Lung (tissue), 12 donors: ENCODE results near the gene COL5A2. TPM values are rescaled to one million over a fixed set of nuclear protein-coding genes. Genes with fewer than 3 reads are reported as not detected.

Experiments used
- ATAC-seq: fragments of 200-7000 bp; cut with Tn5 transposase; one replicate; pipeline ENCODE4 v1.9.1; 2020; ENCODE audit warnings: moderate number of reproducible peaks; ENCODE audit not compliant: insufficient read depth, low FRiP score
- DNase-seq, 3 donors: peaks; one replicate each; pipeline ENCODE4 v3.0.0-alpha.2; 2013 to 2017
- H3K27ac ChIP-seq, 2 donors: one replicate each; pipeline ENCODE4 v1.5.1; 2013; ENCODE audit warnings: mild to moderate bottlenecking in 2 of 2, moderate library complexity in 2 of 2, control low read depth in 1 of 2, inconsistent platforms in 1 of 2, low read depth in 1 of 2, low read length in 1 of 2
- H3K27me3 ChIP-seq, 3 donors: one replicate each; pipeline ENCODE4 v1.5.1; 2013; ENCODE audit warnings: low read length in 2 of 3; ENCODE audit not compliant: control insufficient read depth in 3 of 3, insufficient read depth in 3 of 3
- H3K36me3 ChIP-seq, 4 donors: one replicate each; pipeline ENCODE4 v1.5.1; 2013; ENCODE audit warnings: low read length in 4 of 4, mild to moderate bottlenecking in 1 of 4, moderate library complexity in 1 of 4; ENCODE audit not compliant: control insufficient read depth in 4 of 4, insufficient read depth in 4 of 4
- H3K4me1 ChIP-seq, 5 donors: one replicate each; pipeline ENCODE4 v1.5.1; 2013; ENCODE audit warnings: low read length in 5 of 5, mild to moderate bottlenecking in 2 of 5, moderate library complexity in 1 of 5; ENCODE audit not compliant: control insufficient read depth in 5 of 5, insufficient read depth in 5 of 5
- H3K4me3 ChIP-seq: one replicate; pipeline ENCODE4 v1.5.1; 2013; ENCODE audit warnings: mild to moderate bottlenecking, control low read depth, moderate library complexity
- H3K9ac ChIP-seq, 2 donors: one replicate each; pipeline ENCODE4 v1.5.1; 2013; ENCODE audit warnings: low read length in 2 of 2, control low read depth in 1 of 2; ENCODE audit not compliant: insufficient read depth in 1 of 2
- H3K9me3 ChIP-seq, 4 donors: one replicate each; pipeline ENCODE4 v1.5.1; 2013; ENCODE audit warnings: low read length in 3 of 4, mild to moderate bottlenecking in 1 of 4, moderate library complexity in 1 of 4; ENCODE audit not compliant: control insufficient read depth in 4 of 4, insufficient read depth in 3 of 4
- CTCF ChIP-seq: IDR thresholded peaks from 2 replicates; pipeline ENCODE4 v1.5.1; 2012; ENCODE audit warnings: mild to moderate bottlenecking; ENCODE audit errors: control extremely low read depth, extremely low read depth
- WGBS, 2 donors: extraction: QIAGEN DNeasy Blood & Tissue Kit; methylation state at CpG; one replicate each; pipeline ENCODE4 v1.1.7; 2013; 5-methylcytosine and 5-hydroxymethylcytosine counted together
- polyA plus RNA-seq, 2 donors: library from polyadenylated mRNA; stranded (reverse); fragments of 200-250 nt; gene quantifications; one replicate each; pipeline ENCODE4 v1.2.1, GENCODE V29; 2013
- total RNA-seq, 2 donors: library from RNA; depleted of rRNA in 1 of 2; stranded (reverse); fragments of >200 nt in 1 of 2; gene quantifications; one replicate each; pipeline ENCODE4 v1.2.1, GENCODE V29; 2014 to 2021
- donor health status: control.
- donor health status: control.
- donor health status: Bipolar disorder and iron deficiency.
- donor health status: healthy.
- donor health status: DM: yes; HTN: yes; CAD: no.

COL5A2 gene
- total and polyA plus RNA-seq, 4 donors: 9.9 to 209 (median 48.8) TPM

DNA sequence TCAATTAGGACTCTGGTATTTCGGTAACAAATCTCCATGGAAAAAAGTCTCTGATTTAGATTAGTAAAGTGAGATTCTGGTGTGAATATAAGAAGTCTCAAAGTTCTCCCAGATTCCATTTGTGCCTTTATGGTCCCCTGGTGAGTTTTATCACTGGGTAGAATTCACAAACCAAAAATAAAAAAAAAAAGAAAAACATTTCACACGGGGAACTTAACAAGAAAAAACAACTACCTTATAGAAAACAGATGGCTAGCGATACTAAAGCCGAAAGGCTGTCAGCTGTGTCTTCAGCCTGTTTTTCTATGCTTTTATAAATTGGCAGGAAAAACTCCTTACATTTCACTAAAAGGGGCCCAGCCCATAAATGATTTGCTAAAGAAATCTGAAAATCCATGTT lies 50.6 kb downstream of the COL5A2 start:
- no peak overlapping the region for H3K9ac ChIP-seq
- no peak overlapping the region for H3K4me3 ChIP-seq
- H3K36me3 ChIP-seq: no peaks in the 10 kb centered on the region
- peaks cover 0 to 4% (median 0%) of the 10 kb centered on the region in 5 donors for H3K4me1 ChIP-seq
- ATAC-seq (no peak), DNase-seq (peak in 2 of 3 donors; percentile 25 to 55)
- 75 to 80% methylated on average over 4 of the region's 4 CpGs for WGBS, 2 donors
- no peak overlapping the region for H3K27ac ChIP-seq
- no peak for TF ChIP-seq CTCF
- H3K27me3 ChIP-seq: no peaks in the 10 kb centered on the region
- H3K9me3 ChIP-seq: no peaks in the 10 kb centered on the region

DNA sequence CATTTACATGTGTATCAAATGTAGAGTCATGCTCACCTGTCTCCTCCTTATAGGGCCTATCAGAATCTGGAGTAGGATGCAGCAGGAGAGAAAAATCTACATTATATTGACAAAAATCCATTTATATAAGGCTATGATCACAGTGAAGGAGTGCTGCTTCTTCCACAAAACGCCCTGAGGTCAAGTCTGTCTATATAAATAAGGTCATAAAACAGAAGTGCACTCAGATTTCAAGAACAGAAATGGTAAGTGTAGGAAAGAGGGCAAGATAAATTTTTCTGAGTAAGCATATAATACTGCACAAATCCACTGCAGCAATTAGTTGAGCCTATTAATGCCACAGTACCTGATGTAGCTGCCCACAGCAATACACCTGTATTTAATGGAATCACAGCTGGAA lies 51.8 kb downstream of the COL5A2 start:
- H3K9me3 ChIP-seq: no peaks in the 10 kb centered on the region
- no peak for ATAC-seq
- no peak for DNase-seq
- H3K27me3 ChIP-seq: no peaks in the 10 kb centered on the region
- no peak overlapping the region for H3K9ac ChIP-seq
- H3K4me1 ChIP-seq: peaks cover 0 to 4% (median 0%) of the 10 kb centered on the region in 5 donors
- H3K4me3 ChIP-seq: no peak overlapping the region
- TF ChIP-seq CTCF: no peak
- H3K27ac ChIP-seq: no peak overlapping the region
- no peaks in the 10 kb centered on the region for H3K36me3 ChIP-seq
- WGBS, 2 donors: 57 to 68% methylated on average over 1 of the region's 1 CpG

DNA sequence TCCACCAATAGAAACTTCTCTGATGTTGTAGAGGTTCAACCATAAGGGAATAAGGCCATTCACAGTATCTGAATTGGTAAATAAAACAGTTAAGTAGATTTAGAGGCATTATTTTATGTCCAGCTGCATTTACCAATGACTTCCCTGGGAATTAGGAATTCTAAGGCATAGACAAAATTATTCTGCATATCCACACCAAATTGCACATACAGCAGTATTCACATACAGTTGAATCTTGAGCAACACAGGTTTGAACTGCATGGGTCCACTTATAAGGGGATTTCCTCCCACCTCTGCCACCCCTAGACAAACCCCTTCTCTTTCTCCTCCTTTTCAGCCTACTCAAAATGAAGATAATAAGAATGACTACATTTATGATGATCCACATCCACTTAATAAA lies 54.4 kb downstream of the COL5A2 start:
- no peak for TF ChIP-seq CTCF
- Histone ChIP-seq H3K4me3 (no peak overlapping the region), H3K36me3 (no peaks in the 10 kb centered on the region), H3K27ac (no peak overlapping the region), H3K9ac (no peak overlapping the region), H3K27me3 (no peaks in the 10 kb centered on the region), H3K9me3 (no peaks in the 10 kb centered on the region), H3K4me1 (peaks cover 0 to 10% (median 0%) of the 10 kb centered on the region in 5 donors)
- no peak for DNase-seq
- no peak for ATAC-seq

GRCh38 chr2:189124175-189124574 lies 55.4 kb downstream of the COL5A2 start:
- Histone ChIP-seq H3K27me3 (no peaks in the 10 kb centered on the region), H3K36me3 (no peaks in the 10 kb centered on the region), H3K9ac (no peak overlapping the region), H3K4me1 (peaks cover 0 to 11% (median 0%) of the 10 kb centered on the region in 5 donors), H3K27ac (no peak overlapping the region), H3K9me3 (no peaks in the 10 kb centered on the region), H3K4me3 (no peak overlapping the region)
- DNase-seq (no peak), ATAC-seq (no peak)
- WGBS, 2 donors: 68 to 70% methylated on average over 5 of the region's 5 CpGs
- TF ChIP-seq CTCF: no peak
